GM21619 (cell line): ENCODE measurements around the gene PARVG.
"Not testable (repeated sequence)": the region's sequence is repeated elsewhere in the genome, so short reads cannot be mapped to it uniquely, and the experiment has no call there.

ENCODE experiments used
- ATAC-seq: cut with Tn5 transposase; IDR thresholded peaks from one replicate; pipeline ENCODE4 v1.9.1; 2021; ENCODE audit not compliant: unreplicated experiment

The PARVG gene

GRCh38 chr22:44234372-44234771, 53.6 kb downstream of the PARVG start:
- not testable (repeated sequence) for ATAC-seq

GRCh38 chr22:44237290-44237689, 56.6 kb downstream of the PARVG start:
- no peak for ATAC-seq

DNA sequence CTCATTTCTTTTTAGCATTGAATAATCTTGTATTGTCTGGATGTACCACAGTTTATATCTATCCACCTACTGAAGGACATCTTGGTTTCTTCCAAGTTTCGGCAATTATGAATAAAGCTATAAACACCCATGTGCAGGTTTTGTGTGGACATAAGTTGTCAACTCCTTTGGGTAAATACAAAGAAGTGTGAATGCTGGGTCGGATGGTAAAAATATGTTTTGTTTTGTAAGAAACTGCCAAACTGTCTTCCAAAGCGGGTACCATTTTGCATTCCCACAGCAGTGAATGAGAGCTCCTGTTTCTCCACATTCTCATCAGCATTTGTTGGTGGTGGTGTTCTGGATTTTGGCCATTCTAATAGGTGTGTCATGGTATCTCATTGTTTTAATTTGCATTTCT, 60.4 kb downstream of the PARVG start:
- not testable (repeated sequence) for ATAC-seq

- no peak for ATAC-seq
Measured at GRCh38 chr22:44242946-44243724, 62.4 kb downstream of the PARVG start.

- no peak for ATAC-seq
Measured at GRCh38 chr22:44243761-44244160, 63.0 kb downstream of the PARVG start.

DNA sequence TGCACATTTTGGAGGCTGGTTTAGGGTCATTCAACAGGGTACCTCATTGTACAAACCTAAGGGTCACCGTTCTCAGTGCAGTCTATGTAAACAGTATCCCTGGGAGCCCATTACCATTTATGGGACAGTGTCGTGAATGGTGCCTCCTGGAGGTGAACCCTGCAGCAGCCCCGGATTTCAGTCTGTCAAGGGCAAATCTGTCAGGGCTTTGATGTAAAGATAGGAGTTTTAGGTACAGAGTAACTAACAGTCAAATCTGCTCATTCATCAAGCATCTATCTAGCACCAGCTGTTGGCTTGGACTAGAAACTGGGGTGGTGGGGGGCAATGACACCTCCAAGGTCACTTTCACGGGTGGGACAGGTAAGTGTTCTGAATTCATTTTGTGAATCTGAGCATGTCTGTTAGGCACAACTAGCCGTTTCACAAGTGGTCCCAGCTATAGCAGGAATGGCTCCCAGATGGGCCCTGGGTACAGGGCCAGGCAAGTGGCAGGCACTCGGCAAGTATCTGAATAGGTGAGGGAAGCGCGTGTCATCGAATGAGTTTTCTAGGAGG, 63.6 kb downstream of the PARVG start:
- no peak for ATAC-seq

DNA sequence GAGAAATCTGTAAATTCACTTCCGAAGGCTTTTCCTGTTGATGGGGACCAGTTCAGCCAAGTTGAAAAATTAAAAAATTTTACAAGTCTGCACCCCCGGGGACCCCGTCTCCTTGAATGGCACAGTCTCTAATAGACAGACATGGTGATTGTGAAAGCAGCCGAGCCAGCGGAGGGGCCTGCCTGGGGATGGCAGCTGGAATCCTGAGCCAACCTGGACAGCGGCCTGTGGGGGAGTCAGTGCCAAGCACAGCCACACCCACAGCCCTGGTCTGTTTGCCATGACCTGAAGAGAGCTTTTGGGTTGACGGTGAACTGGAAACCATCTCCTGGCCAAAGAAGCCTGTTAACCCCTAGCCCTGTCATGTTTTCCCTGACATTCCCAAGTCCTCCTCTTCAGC, 64.7 kb downstream of the PARVG start:
- no peak for ATAC-seq

DNA sequence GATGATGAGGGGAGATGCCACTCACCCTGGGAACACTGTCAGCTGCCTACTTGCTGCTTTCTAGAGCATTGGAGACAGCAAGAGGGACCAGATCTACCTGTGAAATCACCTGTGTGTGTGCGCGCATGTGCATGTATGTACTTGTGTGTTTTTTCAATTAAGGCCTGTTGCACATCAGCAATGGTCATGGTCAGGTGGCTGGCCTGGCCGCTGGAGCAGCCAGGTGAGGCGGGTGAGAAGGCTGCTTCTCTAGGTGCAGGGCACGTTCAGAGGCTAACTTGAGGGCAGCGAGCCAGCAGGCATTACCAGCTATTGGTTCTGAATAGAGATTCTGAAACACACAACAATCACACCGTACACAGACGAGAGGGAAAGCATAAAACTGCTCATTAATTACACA, 65.1 kb downstream of the PARVG start:
- ATAC-seq: no peak

- ATAC-seq: no peak
Measured at GRCh38 chr22:44246615-44247326, 66.0 kb downstream of the PARVG start.

DNA sequence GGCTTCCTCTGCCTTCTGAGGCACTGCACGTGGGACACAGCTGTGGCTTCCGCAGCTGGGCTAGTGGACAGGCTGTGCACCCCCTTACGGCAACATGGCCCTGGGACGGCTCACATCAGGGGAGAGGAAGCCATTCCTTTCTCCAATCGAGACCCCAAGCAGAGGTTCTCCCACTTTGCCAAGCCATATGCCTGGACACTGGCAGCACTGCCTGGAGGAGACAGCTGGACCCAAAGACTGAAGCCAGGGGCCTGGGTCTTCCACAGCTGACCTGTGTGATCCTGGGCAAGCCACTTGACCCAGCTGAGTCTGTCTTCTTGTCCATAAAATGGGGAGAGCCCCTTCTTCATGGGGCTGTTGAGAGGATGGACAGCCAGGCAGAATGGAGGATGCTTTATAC, 66.6 kb downstream of the PARVG start:
- ATAC-seq: no peak

DNA sequence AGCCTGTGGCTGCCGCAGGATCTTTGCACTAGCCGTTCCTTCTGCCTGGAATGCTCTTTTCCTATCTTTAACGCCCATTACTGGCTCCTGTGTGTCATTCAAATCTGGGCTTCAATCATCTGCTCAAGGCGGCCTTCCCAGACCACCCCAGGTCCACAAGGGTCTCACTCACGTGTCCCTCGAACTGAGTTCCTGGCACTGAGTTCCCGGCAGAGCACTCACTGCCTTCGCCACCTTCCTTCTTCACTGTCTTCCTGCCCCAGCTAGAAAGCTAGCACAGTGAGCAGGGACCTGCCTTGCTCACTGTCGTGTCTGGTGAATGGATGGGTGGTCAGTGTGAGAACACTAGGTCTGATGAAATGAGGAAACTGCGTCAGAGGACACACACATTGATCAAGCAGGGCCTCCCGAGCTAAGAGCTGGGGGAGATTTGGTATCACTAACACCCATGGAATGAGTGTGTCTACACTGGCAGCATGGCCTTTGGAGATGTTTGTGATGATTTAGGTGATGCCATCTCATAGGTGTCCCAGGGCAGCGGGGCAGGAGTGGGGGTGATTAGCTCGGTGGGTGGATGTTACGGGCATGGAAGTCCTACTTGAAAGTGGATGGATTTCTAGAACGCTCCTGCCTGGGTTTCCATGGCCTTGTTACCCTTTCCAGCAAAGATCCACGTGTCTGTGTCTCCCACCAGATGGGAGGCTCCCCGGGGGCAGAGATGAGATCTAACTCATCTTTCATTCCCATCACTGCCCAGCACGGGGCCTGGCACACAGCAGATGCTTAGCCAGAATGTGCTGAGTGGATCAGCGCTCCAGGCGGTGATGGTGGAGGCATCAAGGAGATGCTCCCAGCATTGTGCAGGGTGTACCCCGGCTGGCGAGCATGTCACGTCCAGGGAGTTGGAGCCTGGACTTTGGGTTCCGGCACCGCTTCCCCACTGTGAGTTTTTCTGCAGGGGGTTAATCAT, 67.5 kb downstream of the PARVG start:
- ATAC-seq: no peak

DNA sequence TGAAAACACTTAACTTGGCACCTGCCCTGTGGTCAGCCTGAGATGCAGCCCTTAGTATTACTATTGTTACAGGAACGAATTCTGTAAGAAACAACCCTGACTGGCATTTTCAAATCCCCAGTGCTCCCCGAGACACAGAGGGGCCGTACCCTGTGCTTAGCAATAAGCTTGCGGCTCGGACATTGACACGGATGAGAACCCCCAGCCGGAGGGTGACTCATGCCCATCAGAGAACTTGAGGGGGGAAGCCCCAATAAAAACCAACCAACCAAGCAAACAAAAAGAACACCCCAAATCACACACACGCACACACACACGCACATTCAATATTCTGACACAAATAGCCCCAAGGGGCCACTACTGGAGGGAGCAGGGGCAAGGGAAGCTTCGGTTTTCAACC, 68.2 kb downstream of the PARVG start:
- no peak for ATAC-seq

DNA sequence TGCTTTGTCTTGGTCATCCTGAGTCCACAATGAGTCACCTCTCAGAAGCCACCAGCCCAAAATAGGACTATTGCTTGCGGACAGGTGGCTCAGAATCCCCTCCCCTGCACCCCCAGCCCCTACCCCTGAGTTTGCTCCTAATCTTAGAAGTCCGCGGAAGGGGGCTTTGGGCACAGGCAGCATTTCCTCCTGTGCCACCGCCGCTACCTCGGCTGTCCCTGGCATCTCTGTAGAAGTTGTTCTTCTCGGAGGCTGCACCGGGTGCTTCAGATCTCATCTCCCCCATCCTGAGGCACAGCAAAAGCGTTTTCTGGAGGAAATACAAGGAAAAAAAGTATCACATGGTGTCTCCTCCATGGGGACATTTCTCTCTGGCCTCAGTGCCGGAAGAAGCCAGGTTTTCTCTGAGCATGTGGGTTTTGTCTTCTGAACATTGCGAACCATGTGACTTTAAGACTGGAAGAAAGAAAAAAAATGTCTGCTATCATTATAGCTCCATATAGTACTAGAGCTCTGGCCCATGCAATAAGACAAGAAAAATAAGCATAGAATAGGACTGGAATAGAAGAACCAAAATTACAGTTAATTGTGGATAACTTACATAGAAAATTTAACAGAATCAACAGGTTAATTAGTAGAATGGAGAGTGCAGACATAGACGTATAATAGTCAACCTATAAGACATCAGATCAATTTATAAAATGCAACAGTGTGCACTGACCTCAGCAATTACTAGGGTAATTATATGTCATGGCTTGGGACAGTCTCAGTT, 68.8 kb downstream of the PARVG start:
- ATAC-seq: no peak

GRCh38 chr22:44254811-44255210, 74.1 kb downstream of the PARVG start:
- ATAC-seq: no peak

GRCh38 chr22:44256085-44256484, 75.4 kb downstream of the PARVG start:
- ATAC-seq: no peak

- no peak for ATAC-seq
Measured at GRCh38 chr22:44256556-44257485, 76.1 kb downstream of the PARVG start.
